D341Med (cell line): ENCODE measurements around the gene R3HCC1L.
"Not testable (repeated sequence)": the region's sequence is repeated elsewhere in the genome, so short reads cannot be mapped to it uniquely, and the experiment has no call there.

Source experiments
- DNase-seq: peaks from one replicate; pipeline ENCODE4 v3.0.0; 2012; ENCODE audit warnings: low spot score

Gene R3HCC1L

GRCh38 chr10:98172495-98172894 lies 38.0 kb downstream of the R3HCC1L start:
- no peak for DNase-seq

GRCh38 chr10:98173260-98173659 lies 38.8 kb downstream of the R3HCC1L start:
- DNase-seq, result no peak

GRCh38 chr10:98182351-98182915 lies 48.0 kb downstream of the R3HCC1L start:
- not testable (repeated sequence) for DNase-seq

GRCh38 chr10:98186681-98187080 lies 52.2 kb downstream of the R3HCC1L start:
- DNase-seq, result no peak

GRCh38 chr10:98190773-98191172 lies 56.3 kb downstream of the R3HCC1L start:
- DNase-seq, result not testable (repeated sequence)

- no peak for DNase-seq
Measured at GRCh38 chr10:98193037-98193436, 58.6 kb downstream of the R3HCC1L start.

GRCh38 chr10:98194633-98195032 lies 60.2 kb downstream of the R3HCC1L start:
- no peak for DNase-seq

- no peak for DNase-seq
Measured at GRCh38 chr10:98195120-98195519, 60.7 kb downstream of the R3HCC1L start.

- DNase-seq, result no peak
Measured at GRCh38 chr10:98196985-98197384, 62.5 kb downstream of the R3HCC1L start.

- DNase-seq, result no peak
Measured at GRCh38 chr10:98201760-98202159, 67.3 kb downstream of the R3HCC1L start.

GRCh38 chr10:98202378-98202777 lies 67.9 kb downstream of the R3HCC1L start:
- no peak for DNase-seq

- DNase-seq, result no peak
Measured at GRCh38 chr10:98205351-98205750, 70.9 kb downstream of the R3HCC1L start.

- DNase-seq, result no peak
Measured at GRCh38 chr10:98208925-98209324, 74.5 kb downstream of the R3HCC1L start.

- DNase-seq, result no peak
Measured at GRCh38 chr10:98209441-98209840, 75.0 kb downstream of the R3HCC1L start.

- DNase-seq, result peak; percentile 4
Measured at GRCh38 chr10:98212196-98212595, 77.7 kb downstream of the R3HCC1L start.

GRCh38 chr10:98213740-98214139 lies 79.3 kb downstream of the R3HCC1L start:
- no peak for DNase-seq

- no peak for DNase-seq
Measured at GRCh38 chr10:98215373-98215772, 80.9 kb downstream of the R3HCC1L start.

- no peak for DNase-seq
Measured at GRCh38 chr10:98217801-98218200, 83.3 kb downstream of the R3HCC1L start.

- DNase-seq, result no peak
Measured at GRCh38 chr10:98223874-98224273, 89.4 kb downstream of the R3HCC1L start.

GRCh38 chr10:98224509-98224908 lies 90.1 kb downstream of the R3HCC1L start:
- DNase-seq, result no peak

GRCh38 chr10:98224996-98225395 lies 90.5 kb downstream of the R3HCC1L start:
- no peak for DNase-seq

- DNase-seq, result no peak
Measured at GRCh38 chr10:98226508-98227144, 92.2 kb downstream of the R3HCC1L start.

- DNase-seq, result not testable (repeated sequence)
Measured at GRCh38 chr10:98227713-98228112, 93.3 kb downstream of the R3HCC1L start.

- DNase-seq, result not testable (repeated sequence)
Measured at GRCh38 chr10:98228266-98228665, 93.8 kb downstream of the R3HCC1L start.
